ENCODE measurements around the gene NRXN3.

NRXN3 gene

DNA sequence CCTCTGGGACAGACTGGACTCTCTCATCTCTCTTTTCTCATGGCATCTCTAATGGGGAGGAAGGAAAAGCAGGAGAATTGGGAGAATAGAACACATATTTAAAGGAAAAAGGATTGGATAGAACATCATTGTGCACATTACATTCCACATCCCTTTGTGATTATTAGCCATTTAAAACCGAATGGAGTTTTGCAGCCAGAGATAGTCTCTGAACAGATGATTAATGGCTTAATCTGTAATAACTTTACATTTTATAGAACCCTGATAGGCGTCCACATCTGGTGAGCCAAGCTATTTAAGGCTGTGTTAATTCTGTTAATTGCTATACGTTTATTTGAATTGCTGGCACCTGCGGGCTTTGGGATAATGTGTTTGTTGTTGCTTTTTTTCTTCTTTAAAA lies 487.3 kb downstream of the NRXN3 start:
- H3K9me3 ChIP-seq (ENCODE audit: control insufficient read depth in 5 of 5, low read length in 5 of 5): peaks cover 0 to 5% (median 0%) of the 10 kb centered on the region in 5 donors
- H3K9ac ChIP-seq (ENCODE audit: low read length in 5 of 5): no peak overlapping the region
- H3K4me1 ChIP-seq (ENCODE audit: control insufficient read depth in 5 of 5, insufficient read depth in 5 of 5, low read length in 5 of 5): no peaks in the 10 kb centered on the region
- no peaks in the 10 kb centered on the region for H3K36me3 ChIP-seq (ENCODE audit: control insufficient read depth in 5 of 5, insufficient read depth in 5 of 5, low read length in 5 of 5)
- no peak overlapping the region for H3K27ac ChIP-seq (ENCODE audit: low read depth, low read length)
- H3K27me3 ChIP-seq (ENCODE audit: control insufficient read depth in 5 of 5, insufficient read depth in 4 of 5, low read length in 5 of 5): no peaks in the 10 kb centered on the region
- no peak overlapping the region for H3K4me3 ChIP-seq (ENCODE audit: low read depth in 1 of 5, low read length in 5 of 5)

- H3K27ac ChIP-seq (ENCODE audit: low read depth, low read length): no peak overlapping the region
- H3K36me3 ChIP-seq (ENCODE audit: control insufficient read depth in 5 of 5, insufficient read depth in 5 of 5, low read length in 5 of 5): no peaks in the 10 kb centered on the region
- H3K4me3 ChIP-seq (ENCODE audit: low read depth in 1 of 5, low read length in 5 of 5): no peak overlapping the region
- no peaks in the 10 kb centered on the region for H3K27me3 ChIP-seq (ENCODE audit: control insufficient read depth in 5 of 5, insufficient read depth in 4 of 5, low read length in 5 of 5)
- no peak overlapping the region for H3K9ac ChIP-seq (ENCODE audit: low read length in 5 of 5)
- no peaks in the 10 kb centered on the region for H3K9me3 ChIP-seq (ENCODE audit: control insufficient read depth in 5 of 5, low read length in 5 of 5)
- no peaks in the 10 kb centered on the region for H3K4me1 ChIP-seq (ENCODE audit: control insufficient read depth in 5 of 5, insufficient read depth in 5 of 5, low read length in 5 of 5)
Observed at GRCh38 chr14:78664841-78665240, 494.7 kb downstream of the NRXN3 start.

GRCh38 chr14:78666336-78667056 lies 496.3 kb downstream of the NRXN3 start:
- Histone ChIP-seq H3K4me1 (ENCODE audit: control insufficient read depth in 5 of 5, insufficient read depth in 5 of 5, low read length in 5 of 5) (no peaks in the 10 kb centered on the region), H3K4me3 (ENCODE audit: low read depth in 1 of 5, low read length in 5 of 5) (no peak overlapping the region), H3K27ac (ENCODE audit: low read depth, low read length) (no peak overlapping the region), H3K27me3 (ENCODE audit: control insufficient read depth in 5 of 5, insufficient read depth in 4 of 5, low read length in 5 of 5) (no peaks in the 10 kb centered on the region), H3K36me3 (ENCODE audit: control insufficient read depth in 5 of 5, insufficient read depth in 5 of 5, low read length in 5 of 5) (no peaks in the 10 kb centered on the region), H3K9ac (ENCODE audit: low read length in 5 of 5) (no peak overlapping the region), H3K9me3 (ENCODE audit: control insufficient read depth in 5 of 5, low read length in 5 of 5) (peaks cover 0 to 3% (median 0%) of the 10 kb centered on the region in 5 donors)

GRCh38 chr14:78667141-78667540 lies 497.0 kb downstream of the NRXN3 start:
- no peaks in the 10 kb centered on the region for H3K27me3 ChIP-seq (ENCODE audit: control insufficient read depth in 5 of 5, insufficient read depth in 4 of 5, low read length in 5 of 5)
- peaks cover 0 to 3% (median 0%) of the 10 kb centered on the region in 5 donors for H3K9me3 ChIP-seq (ENCODE audit: control insufficient read depth in 5 of 5, low read length in 5 of 5)
- H3K4me3 ChIP-seq (ENCODE audit: low read depth in 1 of 5, low read length in 5 of 5): no peak overlapping the region
- H3K27ac ChIP-seq (ENCODE audit: low read depth, low read length): no peak overlapping the region
- H3K4me1 ChIP-seq (ENCODE audit: control insufficient read depth in 5 of 5, insufficient read depth in 5 of 5, low read length in 5 of 5): no peaks in the 10 kb centered on the region
- no peaks in the 10 kb centered on the region for H3K36me3 ChIP-seq (ENCODE audit: control insufficient read depth in 5 of 5, insufficient read depth in 5 of 5, low read length in 5 of 5)
- no peak overlapping the region for H3K9ac ChIP-seq (ENCODE audit: low read length in 5 of 5)

GRCh38 chr14:78673845-78674244 lies 503.7 kb downstream of the NRXN3 start:
- Histone ChIP-seq H3K36me3 (ENCODE audit: control insufficient read depth in 5 of 5, insufficient read depth in 5 of 5, low read length in 5 of 5) (no peaks in the 10 kb centered on the region), H3K4me1 (ENCODE audit: control insufficient read depth in 5 of 5, insufficient read depth in 5 of 5, low read length in 5 of 5) (no peaks in the 10 kb centered on the region), H3K4me3 (ENCODE audit: low read depth in 1 of 5, low read length in 5 of 5) (no peak overlapping the region), H3K9me3 (ENCODE audit: control insufficient read depth in 5 of 5, low read length in 5 of 5) (peaks cover 0 to 3% (median 0%) of the 10 kb centered on the region in 5 donors), H3K27ac (ENCODE audit: low read depth, low read length) (no peak overlapping the region), H3K27me3 (ENCODE audit: control insufficient read depth in 5 of 5, insufficient read depth in 4 of 5, low read length in 5 of 5) (no peaks in the 10 kb centered on the region), H3K9ac (ENCODE audit: low read length in 5 of 5) (no peak overlapping the region)

- Histone ChIP-seq H3K36me3 (ENCODE audit: control insufficient read depth in 5 of 5, insufficient read depth in 5 of 5, low read length in 5 of 5) (no peaks in the 10 kb centered on the region), H3K27me3 (ENCODE audit: control insufficient read depth in 5 of 5, insufficient read depth in 4 of 5, low read length in 5 of 5) (no peaks in the 10 kb centered on the region), H3K4me3 (ENCODE audit: low read depth in 1 of 5, low read length in 5 of 5) (no peak overlapping the region), H3K9me3 (ENCODE audit: control insufficient read depth in 5 of 5, low read length in 5 of 5) (peaks cover 0 to 3% (median 0%) of the 10 kb centered on the region in 5 donors), H3K27ac (ENCODE audit: low read depth, low read length) (no peak overlapping the region), H3K4me1 (ENCODE audit: control insufficient read depth in 5 of 5, insufficient read depth in 5 of 5, low read length in 5 of 5) (no peaks in the 10 kb centered on the region), H3K9ac (ENCODE audit: low read length in 5 of 5) (no peak overlapping the region)
Observed at GRCh38 chr14:78674820-78675219, 504.6 kb downstream of the NRXN3 start.

DNA sequence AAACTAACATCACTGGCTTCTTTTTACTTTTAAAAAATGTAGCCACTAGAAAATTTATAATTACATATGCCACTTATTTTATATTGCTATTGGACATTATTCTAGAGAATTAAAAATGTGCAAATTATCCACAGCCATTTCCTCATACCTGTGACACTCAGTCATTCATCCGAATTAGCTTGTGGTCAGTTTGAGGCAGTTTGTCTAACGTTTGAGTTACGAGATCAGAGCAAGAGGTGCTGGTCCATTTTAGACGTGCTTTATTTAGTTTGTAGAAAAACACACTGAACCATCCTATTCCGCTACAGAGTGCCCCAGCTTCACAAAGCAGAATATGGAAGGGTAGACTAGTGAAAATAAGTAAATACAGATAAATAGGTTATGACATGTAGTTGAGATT lies 513.0 kb downstream of the NRXN3 start:
- Histone ChIP-seq H3K27me3 (ENCODE audit: control insufficient read depth in 5 of 5, insufficient read depth in 4 of 5, low read length in 5 of 5) (no peaks in the 10 kb centered on the region), H3K9me3 (ENCODE audit: control insufficient read depth in 5 of 5, low read length in 5 of 5) (no peaks in the 10 kb centered on the region)

GRCh38 chr14:78683981-78684380 lies 513.8 kb downstream of the NRXN3 start:
- H3K27ac ChIP-seq (ENCODE audit: low read depth, low read length): no peak overlapping the region
- H3K4me1 ChIP-seq (ENCODE audit: control insufficient read depth in 5 of 5, insufficient read depth in 5 of 5, low read length in 5 of 5): no peaks in the 10 kb centered on the region
- H3K27me3 ChIP-seq (ENCODE audit: control insufficient read depth in 5 of 5, insufficient read depth in 4 of 5, low read length in 5 of 5): no peaks in the 10 kb centered on the region
- H3K9me3 ChIP-seq (ENCODE audit: control insufficient read depth in 5 of 5, low read length in 5 of 5): no peaks in the 10 kb centered on the region
- no peak overlapping the region for H3K9ac ChIP-seq (ENCODE audit: low read length in 5 of 5)
- no peak overlapping the region for H3K4me3 ChIP-seq (ENCODE audit: low read depth in 1 of 5, low read length in 5 of 5)
- H3K36me3 ChIP-seq (ENCODE audit: control insufficient read depth in 5 of 5, insufficient read depth in 5 of 5, low read length in 5 of 5): no peaks in the 10 kb centered on the region

More for the DNA sequence above, 513.0 kb downstream of the NRXN3 start:
- H3K4me3 ChIP-seq (ENCODE audit: low read depth in 1 of 5, low read length in 5 of 5): no peak overlapping the region
- no peak overlapping the region for H3K27ac ChIP-seq (ENCODE audit: low read depth, low read length)
- no peaks in the 10 kb centered on the region for H3K36me3 ChIP-seq (ENCODE audit: control insufficient read depth in 5 of 5, insufficient read depth in 5 of 5, low read length in 5 of 5)
- H3K4me1 ChIP-seq (ENCODE audit: control insufficient read depth in 5 of 5, insufficient read depth in 5 of 5, low read length in 5 of 5): no peaks in the 10 kb centered on the region
- H3K9ac ChIP-seq (ENCODE audit: low read length in 5 of 5): no peak overlapping the region

DNA sequence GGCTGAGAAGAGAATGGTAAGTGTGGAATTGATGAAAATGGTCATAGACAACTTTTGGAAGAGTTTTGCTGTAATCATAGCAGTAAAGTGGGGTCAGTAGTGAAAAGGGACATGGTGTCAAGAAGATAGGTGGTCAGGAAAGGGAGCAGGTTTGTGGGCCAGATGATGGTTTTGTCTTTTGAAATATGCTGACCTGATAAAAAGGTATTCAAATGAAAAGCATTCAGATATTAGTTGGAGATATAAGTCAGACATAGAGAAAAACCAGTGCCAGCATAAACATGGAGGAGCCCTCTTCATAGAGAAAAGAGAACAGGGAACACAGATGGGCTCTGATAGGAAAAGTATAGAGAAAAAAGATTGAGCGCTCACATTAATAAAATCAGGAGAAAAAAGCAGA lies 518.3 kb downstream of the NRXN3 start:
- H3K4me3 ChIP-seq (ENCODE audit: low read depth in 1 of 5, low read length in 5 of 5): no peak overlapping the region
- H3K9ac ChIP-seq (ENCODE audit: low read length in 5 of 5): no peak overlapping the region
- H3K27me3 ChIP-seq (ENCODE audit: control insufficient read depth in 5 of 5, insufficient read depth in 4 of 5, low read length in 5 of 5): no peaks in the 10 kb centered on the region
- H3K36me3 ChIP-seq (ENCODE audit: control insufficient read depth in 5 of 5, insufficient read depth in 5 of 5, low read length in 5 of 5): no peaks in the 10 kb centered on the region
- H3K27ac ChIP-seq (ENCODE audit: low read depth, low read length): no peak overlapping the region
- no peaks in the 10 kb centered on the region for H3K9me3 ChIP-seq (ENCODE audit: control insufficient read depth in 5 of 5, low read length in 5 of 5)
- no peaks in the 10 kb centered on the region for H3K4me1 ChIP-seq (ENCODE audit: control insufficient read depth in 5 of 5, insufficient read depth in 5 of 5, low read length in 5 of 5)

DNA sequence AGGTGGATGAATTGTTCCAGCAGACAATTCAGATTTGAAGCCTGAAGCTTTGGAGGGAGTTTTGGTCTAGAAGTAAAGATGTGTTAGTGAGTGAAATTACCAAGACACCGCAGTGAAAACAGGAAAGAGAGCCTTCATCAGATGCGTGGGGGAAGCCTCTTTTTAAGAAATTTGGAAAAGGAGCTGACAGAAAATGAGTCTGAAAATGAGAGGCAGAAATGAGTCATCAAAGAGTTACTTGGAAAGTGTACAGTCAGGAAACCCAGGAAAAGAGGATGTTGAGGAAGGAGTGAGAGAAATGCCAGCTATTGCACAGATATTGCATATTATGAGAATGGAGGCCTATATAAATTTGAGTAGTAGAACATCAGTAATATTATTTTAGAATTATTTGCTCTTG lies 520.7 kb downstream of the NRXN3 start:
- H3K4me1 ChIP-seq (ENCODE audit: control insufficient read depth in 5 of 5, insufficient read depth in 5 of 5, low read length in 5 of 5): no peaks in the 10 kb centered on the region
- no peak overlapping the region for H3K4me3 ChIP-seq (ENCODE audit: low read depth in 1 of 5, low read length in 5 of 5)
- no peaks in the 10 kb centered on the region for H3K9me3 ChIP-seq (ENCODE audit: control insufficient read depth in 5 of 5, low read length in 5 of 5)
- no peak overlapping the region for H3K27ac ChIP-seq (ENCODE audit: low read depth, low read length)
- no peaks in the 10 kb centered on the region for H3K36me3 ChIP-seq (ENCODE audit: control insufficient read depth in 5 of 5, insufficient read depth in 5 of 5, low read length in 5 of 5)
- H3K27me3 ChIP-seq (ENCODE audit: control insufficient read depth in 5 of 5, insufficient read depth in 4 of 5, low read length in 5 of 5): no peaks in the 10 kb centered on the region
- H3K9ac ChIP-seq (ENCODE audit: low read length in 5 of 5): no peak overlapping the region
